Measurements from ENCODE around the gene SLC1A1. TPM values are rescaled to one million over a fixed set of nuclear protein-coding genes. Genes with fewer than 3 reads are reported as not detected.

SLC1A1 gene
- total and polyA plus RNA-seq, 4 donors, result 0.33 to 86.0 (median 33.2) TPM

DNA sequence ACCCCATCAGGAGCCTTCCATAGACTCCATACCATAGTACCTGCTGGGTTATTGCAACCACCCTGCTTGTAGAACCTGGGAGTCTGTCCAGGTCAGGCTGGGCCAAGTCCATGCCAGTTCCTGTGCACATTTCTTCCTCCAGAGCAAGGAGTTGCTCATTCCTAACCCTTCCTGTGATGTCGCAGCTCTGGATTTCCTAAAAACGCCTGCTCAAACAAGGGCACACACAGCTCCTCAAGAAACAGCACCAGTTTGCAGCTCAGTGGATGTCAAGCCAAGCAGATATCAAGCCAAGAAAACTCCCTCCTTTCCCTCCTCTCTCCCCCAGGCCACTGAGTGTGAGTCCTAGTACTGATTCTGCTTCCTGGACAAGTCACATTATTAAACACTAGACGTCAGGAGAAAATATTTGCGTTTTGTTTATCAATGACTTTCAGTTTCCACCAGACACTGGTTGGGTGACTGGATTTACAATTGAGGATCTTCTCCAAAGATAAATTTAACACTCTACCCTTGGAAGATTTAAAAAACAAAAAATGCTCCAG lies 59.6 kb downstream of the SLC1A1 start:
- Histone ChIP-seq H3K4me3 (ENCODE audit: low read depth in 1 of 3, low read length in 3 of 3) (no peak overlapping the region), H3K9ac (ENCODE audit: low read depth in 1 of 2, low read length in 2 of 2) (peak overlapping the region in 1 of 2 donors; percentile 52), H3K36me3 (ENCODE audit: control insufficient read depth in 4 of 4, insufficient read depth in 3 of 4, low read depth in 1 of 4, low read length in 3 of 4) (peaks cover 0 to 6% (median 1%) of the 10 kb centered on the region in 4 donors), H3K27me3 (ENCODE audit: control insufficient read depth in 4 of 4, insufficient read depth in 4 of 4, low read length in 3 of 4) (no peaks in the 10 kb centered on the region), H3K4me1 (ENCODE audit: control insufficient read depth in 4 of 4, insufficient read depth in 4 of 4, low read length in 3 of 4) (peaks cover 11 to 37% (median 22%) of the 10 kb centered on the region in 4 donors), H3K27ac (ENCODE audit: low read depth in 1 of 2, low read length in 2 of 2) (peak overlapping the region; percentile 87 to 91), H3K9me3 (ENCODE audit: control insufficient read depth in 4 of 4, low read length in 3 of 4) (no peaks in the 10 kb centered on the region)
- 46% methylated on average over 4 of the region's 4 CpGs for WGBS
- no peak for DNase-seq (ENCODE audit: low spot score)
- TF ChIP-seq FOXA1 (IDR thresholded peaks at IDR 0.05) (no peak), JUND (IDR thresholded peaks at IDR 0.05) (no peak), HNF4G (IDR thresholded peaks at IDR 0.05) (no peak), HNF4A (conservative IDR thresholded peaks at IDR 0.05) (peak; percentile 12 to 30), RXRA (IDR thresholded peaks at IDR 0.05) (peak in 1 of 2 donors; percentile 24), GABPA (IDR thresholded peaks at IDR 0.05 in 1 of 2, conservative IDR thresholded peaks at IDR 0.05 in 1 of 2) (no peak), RAD21 (IDR thresholded peaks at IDR 0.05) (peak in 1 of 2 donors; percentile 20), YY1 (IDR thresholded peaks at IDR 0.05) (no peak), FOXA2 (IDR thresholded peaks at IDR 0.05) (no peak)
- TF ChIP-seq, protein P1, sequence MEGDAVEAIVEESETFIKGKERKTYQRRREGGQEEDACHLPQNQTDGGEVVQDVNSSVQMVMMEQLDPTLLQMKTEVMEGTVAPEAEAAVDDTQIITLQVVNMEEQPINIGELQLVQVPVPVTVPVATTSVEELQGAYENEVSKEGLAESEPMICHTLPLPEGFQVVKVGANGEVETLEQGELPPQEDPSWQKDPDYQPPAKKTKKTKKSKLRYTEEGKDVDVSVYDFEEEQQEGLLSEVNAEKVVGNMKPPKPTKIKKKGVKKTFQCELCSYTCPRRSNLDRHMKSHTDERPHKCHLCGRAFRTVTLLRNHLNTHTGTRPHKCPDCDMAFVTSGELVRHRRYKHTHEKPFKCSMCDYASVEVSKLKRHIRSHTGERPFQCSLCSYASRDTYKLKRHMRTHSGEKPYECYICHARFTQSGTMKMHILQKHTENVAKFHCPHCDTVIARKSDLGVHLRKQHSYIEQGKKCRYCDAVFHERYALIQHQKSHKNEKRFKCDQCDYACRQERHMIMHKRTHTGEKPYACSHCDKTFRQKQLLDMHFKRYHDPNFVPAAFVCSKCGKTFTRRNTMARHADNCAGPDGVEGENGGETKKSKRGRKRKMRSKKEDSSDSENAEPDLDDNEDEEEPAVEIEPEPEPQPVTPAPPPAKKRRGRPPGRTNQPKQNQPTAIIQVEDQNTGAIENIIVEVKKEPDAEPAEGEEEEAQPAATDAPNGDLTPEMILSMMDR (IDR thresholded peaks at IDR 0.05; ENCODE audit: low read depth, low read length, missing input control), result no peak
- TF ChIP-seq, protein P2, sequence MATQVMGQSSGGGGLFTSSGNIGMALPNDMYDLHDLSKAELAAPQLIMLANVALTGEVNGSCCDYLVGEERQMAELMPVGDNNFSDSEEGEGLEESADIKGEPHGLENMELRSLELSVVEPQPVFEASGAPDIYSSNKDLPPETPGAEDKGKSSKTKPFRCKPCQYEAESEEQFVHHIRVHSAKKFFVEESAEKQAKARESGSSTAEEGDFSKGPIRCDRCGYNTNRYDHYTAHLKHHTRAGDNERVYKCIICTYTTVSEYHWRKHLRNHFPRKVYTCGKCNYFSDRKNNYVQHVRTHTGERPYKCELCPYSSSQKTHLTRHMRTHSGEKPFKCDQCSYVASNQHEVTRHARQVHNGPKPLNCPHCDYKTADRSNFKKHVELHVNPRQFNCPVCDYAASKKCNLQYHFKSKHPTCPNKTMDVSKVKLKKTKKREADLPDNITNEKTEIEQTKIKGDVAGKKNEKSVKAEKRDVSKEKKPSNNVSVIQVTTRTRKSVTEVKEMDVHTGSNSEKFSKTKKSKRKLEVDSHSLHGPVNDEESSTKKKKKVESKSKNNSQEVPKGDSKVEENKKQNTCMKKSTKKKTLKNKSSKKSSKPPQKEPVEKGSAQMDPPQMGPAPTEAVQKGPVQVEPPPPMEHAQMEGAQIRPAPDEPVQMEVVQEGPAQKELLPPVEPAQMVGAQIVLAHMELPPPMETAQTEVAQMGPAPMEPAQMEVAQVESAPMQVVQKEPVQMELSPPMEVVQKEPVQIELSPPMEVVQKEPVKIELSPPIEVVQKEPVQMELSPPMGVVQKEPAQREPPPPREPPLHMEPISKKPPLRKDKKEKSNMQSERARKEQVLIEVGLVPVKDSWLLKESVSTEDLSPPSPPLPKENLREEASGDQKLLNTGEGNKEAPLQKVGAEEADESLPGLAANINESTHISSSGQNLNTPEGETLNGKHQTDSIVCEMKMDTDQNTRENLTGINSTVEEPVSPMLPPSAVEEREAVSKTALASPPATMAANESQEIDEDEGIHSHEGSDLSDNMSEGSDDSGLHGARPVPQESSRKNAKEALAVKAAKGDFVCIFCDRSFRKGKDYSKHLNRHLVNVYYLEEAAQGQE (IDR thresholded peaks at IDR 0.05), result peak; percentile 47
- TF ChIP-seq, protein P3, sequence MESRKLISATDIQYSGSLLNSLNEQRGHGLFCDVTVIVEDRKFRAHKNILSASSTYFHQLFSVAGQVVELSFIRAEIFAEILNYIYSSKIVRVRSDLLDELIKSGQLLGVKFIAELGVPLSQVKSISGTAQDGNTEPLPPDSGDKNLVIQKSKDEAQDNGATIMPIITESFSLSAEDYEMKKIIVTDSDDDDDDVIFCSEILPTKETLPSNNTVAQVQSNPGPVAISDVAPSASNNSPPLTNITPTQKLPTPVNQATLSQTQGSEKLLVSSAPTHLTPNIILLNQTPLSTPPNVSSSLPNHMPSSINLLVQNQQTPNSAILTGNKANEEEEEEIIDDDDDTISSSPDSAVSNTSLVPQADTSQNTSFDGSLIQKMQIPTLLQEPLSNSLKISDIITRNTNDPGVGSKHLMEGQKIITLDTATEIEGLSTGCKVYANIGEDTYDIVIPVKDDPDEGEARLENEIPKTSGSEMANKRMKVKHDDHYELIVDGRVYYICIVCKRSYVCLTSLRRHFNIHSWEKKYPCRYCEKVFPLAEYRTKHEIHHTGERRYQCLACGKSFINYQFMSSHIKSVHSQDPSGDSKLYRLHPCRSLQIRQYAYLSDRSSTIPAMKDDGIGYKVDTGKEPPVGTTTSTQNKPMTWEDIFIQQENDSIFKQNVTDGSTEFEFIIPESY (IDR thresholded peaks at IDR 0.05), result no peak
- TF ChIP-seq, protein P4, sequence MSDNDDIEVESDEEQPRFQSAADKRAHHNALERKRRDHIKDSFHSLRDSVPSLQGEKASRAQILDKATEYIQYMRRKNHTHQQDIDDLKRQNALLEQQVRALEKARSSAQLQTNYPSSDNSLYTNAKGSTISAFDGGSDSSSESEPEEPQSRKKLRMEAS (IDR thresholded peaks at IDR 0.05), result no peak

DNA sequence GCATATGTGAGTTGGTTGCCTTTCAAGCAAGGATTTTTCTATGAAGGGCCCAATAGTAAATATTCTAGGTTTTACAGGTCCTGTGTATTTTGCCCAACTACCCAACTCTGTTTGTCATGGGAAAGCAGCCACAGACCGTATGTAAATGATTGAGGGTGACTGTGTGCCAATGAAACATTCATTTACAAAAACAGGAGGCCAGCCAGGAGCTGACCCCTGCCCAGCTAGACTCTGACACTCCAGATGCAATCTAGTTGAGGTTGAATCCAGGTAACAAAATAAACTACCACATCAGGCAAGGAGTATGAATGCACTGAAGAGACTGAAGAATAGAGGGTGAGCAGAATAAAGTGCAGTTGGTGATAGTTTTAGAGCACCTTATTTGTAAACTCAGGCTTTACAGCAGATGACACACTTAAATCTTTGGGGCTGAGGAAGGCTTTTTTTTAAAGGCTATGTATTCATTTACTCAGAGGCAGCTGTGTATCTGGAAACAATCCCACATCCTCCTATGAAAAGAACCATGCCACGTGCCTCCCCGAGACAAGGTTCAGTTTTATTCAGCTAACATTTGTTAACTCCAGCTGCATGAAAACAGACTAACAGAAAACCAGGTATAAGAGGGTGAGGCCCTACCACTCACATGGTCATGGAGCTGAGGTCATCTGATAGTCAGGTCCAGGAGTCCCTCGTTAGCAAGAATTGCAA lies 60.7 kb downstream of the SLC1A1 start:
- peak overlapping the region; percentile 87 to 91 for H3K27ac ChIP-seq (ENCODE audit: low read depth in 1 of 2, low read length in 2 of 2)
- H3K27me3 ChIP-seq (ENCODE audit: control insufficient read depth in 4 of 4, insufficient read depth in 4 of 4, low read length in 3 of 4), result no peaks in the 10 kb centered on the region
- no peaks in the 10 kb centered on the region for H3K9me3 ChIP-seq (ENCODE audit: control insufficient read depth in 4 of 4, low read length in 3 of 4)
- H3K9ac ChIP-seq (ENCODE audit: low read depth in 1 of 2, low read length in 2 of 2), result peak overlapping the region in 1 of 2 donors; percentile 52
- no peak overlapping the region for H3K4me3 ChIP-seq (ENCODE audit: low read depth in 1 of 3, low read length in 3 of 3)
- DNase-seq (ENCODE audit: low spot score), result no peak
- peaks cover 0 to 6% (median 0%) of the 10 kb centered on the region in 4 donors for H3K36me3 ChIP-seq (ENCODE audit: control insufficient read depth in 4 of 4, insufficient read depth in 3 of 4, low read depth in 1 of 4, low read length in 3 of 4)
- peaks cover 11 to 37% (median 22%) of the 10 kb centered on the region in 4 donors for H3K4me1 ChIP-seq (ENCODE audit: control insufficient read depth in 4 of 4, insufficient read depth in 4 of 4, low read length in 3 of 4)
- WGBS, result 20% methylated on average over 4 of the region's 4 CpGs
- TF ChIP-seq TAF1 (conservative IDR thresholded peaks at IDR 0.05), result no peak
- TF ChIP-seq, protein P3 (IDR thresholded peaks at IDR 0.05), result no peak
- TF ChIP-seq HNF4G (IDR thresholded peaks at IDR 0.05), result peak; percentile 67
- TF ChIP-seq RXRA (IDR thresholded peaks at IDR 0.05), result peak; percentile 79 to 90
- TF ChIP-seq FOXA2 (IDR thresholded peaks at IDR 0.05), result peak; percentile 24
- no peak for TF ChIP-seq EGR1 (IDR thresholded peaks at IDR 0.05; ENCODE audit: low read depth in 2 of 2)
- TF ChIP-seq JUND (IDR thresholded peaks at IDR 0.05), result peak in 1 of 2 donors; percentile 20
- TF ChIP-seq, protein P2 (IDR thresholded peaks at IDR 0.05), result no peak
- TF ChIP-seq, protein P5, sequence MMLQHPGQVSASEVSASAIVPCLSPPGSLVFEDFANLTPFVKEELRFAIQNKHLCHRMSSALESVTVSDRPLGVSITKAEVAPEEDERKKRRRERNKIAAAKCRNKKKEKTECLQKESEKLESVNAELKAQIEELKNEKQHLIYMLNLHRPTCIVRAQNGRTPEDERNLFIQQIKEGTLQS (IDR thresholded peaks at IDR 0.05), result peak; percentile 28
